ENCODE data around the gene MZB1.

GRCh38 chr5:139393497-139394122, 3.9 kb upstream of the MZB1 start:
- TF ChIP-seq SUZ12 (IDR thresholded peaks at IDR 0.05; ENCODE audit: extremely low read depth, insufficient read depth, insufficient read length), result no peak
- TF ChIP-seq ZNF274 (IDR thresholded peaks at IDR 0.05; ENCODE audit: low read depth, low read length), result no peak

Measured in NT2/D1 (cell line).